GM12878 (cell line): ENCODE results near the gene ADGRD2. TPM values are rescaled to one million over a fixed set of nuclear protein-coding genes. Genes with fewer than 3 reads are reported as not detected.
A peak's percentile ranks its signal among the peaks of the same experiment; 100 is the strongest.

ENCODE experiments used
- ATAC-seq: fragments of 200-7000 bp; cut with Tn5 transposase; 3 replicates; pipeline ENCODE4 v1.9.1; 2020; ENCODE audit warnings: mild to moderate bottlenecking, moderate library complexity
- BruUV-seq: library from RNA; stranded (reverse); fragments of 400-500 nt; replicated peaks from 2 replicates; lab custom pipeline; 2021; lab: Mats Ljungman, UMichigan
- CTCF ChIA-PET: fragments of 300-600 bp; sonication (Branson Sonifier 250); formaldehyde crosslinking; extraction: SDS; loops from one replicate; lab custom pipeline; 2021; ENCODE audit warnings: inconsistent platforms; lab: Yijun Ruan, JAX
- POLR2A ChIA-PET: fragments of 350-600 bp; formaldehyde crosslinking; extraction: SDS; loops from one replicate; lab custom pipeline; 2021; ENCODE audit warnings: inconsistent platforms; lab: Charles Lee
- RAD21 ChIA-PET: fragments of 300-600 bp; sonication (Branson Sonifier 250); formaldehyde crosslinking; loops from one replicate; lab custom pipeline; 2023; ENCODE audit warnings: antibody characterized with exemption; ENCODE audit not compliant: unreplicated experiment; lab: Charles Lee
- SMC1A ChIA-PET: fragments of 300-600 bp; sonication (Branson Sonifier 250); formaldehyde crosslinking; loops from one replicate; lab custom pipeline; 2023; ENCODE audit not compliant: unreplicated experiment, uncharacterized antibody; lab: Charles Lee
- DNase-seq: peaks from one replicate; pipeline ENCODE4 v3.0.0-alpha.2; 2011; ENCODE audit warnings: low read depth, low spot score
- FAIRE-seq: peaks from 3 replicates; lab custom pipeline; 2011; peaks lifted over from hg19 to GRCh38; lab: Jason Lieb, UNC
- H2AFZ ChIP-seq: 2 replicates; pipeline ENCODE4 v1.6.0; 2011; ENCODE audit warnings: low read depth, low read length, control low read depth; ENCODE audit not compliant: control insufficient read depth
- H3K27ac ChIP-seq: 2 replicates; pipeline ENCODE4 v1.5.1; 2011; ENCODE audit warnings: control low read depth; ENCODE audit not compliant: control insufficient read depth, insufficient read depth
- H3K27me3 ChIP-seq, 2 experiments: replicated peaks in 1 of 2; 2 replicates each; pipeline versions ENCODE4 v1.6.0 to v1.6.1; 2011; ENCODE audit warnings: low read length in 1 of 2; ENCODE audit not compliant: control insufficient read depth in 2 of 2, insufficient read depth in 2 of 2
- H3K36me3 ChIP-seq, 2 experiments: 2 replicates each; pipeline ENCODE4 v1.5.1; 2011; ENCODE audit warnings: low read length in 1 of 2; ENCODE audit not compliant: control insufficient read depth in 2 of 2, insufficient read depth in 2 of 2
- H3K4me1 ChIP-seq: 2 replicates; pipeline ENCODE4 v1.6.1; 2011; ENCODE audit warnings: mild to moderate bottlenecking, low read length, moderate library complexity, mixed read lengths; ENCODE audit not compliant: control insufficient read depth, insufficient read depth
- H3K4me2 ChIP-seq: 2 replicates; pipeline ENCODE4 v1.6.0; 2011; ENCODE audit warnings: control low read depth; ENCODE audit not compliant: control insufficient read depth, insufficient read depth
- H3K4me3 ChIP-seq: fragments of 200-600 bp; sonication (generic); 2 replicates; pipeline ENCODE4 v1.5.1; 2016
- H3K79me2 ChIP-seq: 2 replicates; pipeline ENCODE4 v1.6.0; 2011; ENCODE audit warnings: low read length; ENCODE audit not compliant: control insufficient read depth, insufficient read depth
- H3K9ac ChIP-seq: 2 replicates; pipeline ENCODE4 v1.8.0; 2011; ENCODE audit warnings: low read length, control low read depth, mixed read lengths; ENCODE audit not compliant: control insufficient read depth, insufficient read depth
- H3K9me3 ChIP-seq: replicated peaks from 3 replicates; pipeline ENCODE4 v1.5.1; 2011; ENCODE audit warnings: mild to moderate bottlenecking, low read length; ENCODE audit not compliant: control insufficient read depth, insufficient read depth
- H4K20me1 ChIP-seq: 2 replicates; pipeline ENCODE4 v1.6.0; 2011; ENCODE audit not compliant: control insufficient read depth, insufficient read depth
- BACH1 ChIP-seq: fragments of 450-650 bp; IDR thresholded peaks from 2 replicates; pipeline ENCODE4 v1.6.1; 2017; ENCODE audit warnings: mild to moderate bottlenecking, borderline replicate concordance
- BRCA1 ChIP-seq: IDR thresholded peaks from 2 replicates; pipeline ENCODE4 v1.6.1; 2011; ENCODE audit warnings: low read depth, low read length, improper control_type of control experiment
- CBFB ChIP-seq: IDR thresholded peaks from 2 replicates; pipeline ENCODE4 v1.6.1; 2016; ENCODE audit warnings: antibody characterized with exemption, low read depth
- CTCF ChIP-seq, 3 experiments: IDR thresholded peaks in 2 of 3; conservative IDR thresholded peaks in 1 of 3; 2 replicates each; pipeline ENCODE4 v1.5.1; 2011; ENCODE audit warnings: low read depth in 3 of 3, low read length in 3 of 3, mild to moderate bottlenecking in 3 of 3, control low read depth in 2 of 3, moderate library complexity in 2 of 3, inconsistent platforms in 1 of 3, mixed read lengths in 1 of 3; ENCODE audit not compliant: control insufficient read depth in 2 of 3, insufficient read depth in 1 of 3; ENCODE audit errors: extremely low read depth in 1 of 3
- FOS ChIP-seq: IDR thresholded peaks from 3 replicates; pipeline ENCODE4 v1.6.1; 2011; ENCODE audit warnings: borderline replicate concordance; ENCODE audit not compliant: insufficient read length; ENCODE audit errors: extremely low read depth
- JUND ChIP-seq: IDR thresholded peaks from 2 replicates; pipeline ENCODE4 v1.6.1; 2012; ENCODE audit warnings: low read depth, mild to moderate bottlenecking, low read length, improper control_type of control experiment, moderate library complexity
- NFYB ChIP-seq: IDR thresholded peaks from 2 replicates; pipeline ENCODE4 v1.6.1; 2011; ENCODE audit warnings: low read depth, mild to moderate bottlenecking, low read length, improper control_type of control experiment, moderate library complexity; ENCODE audit not compliant: insufficient read depth
- PML ChIP-seq: IDR thresholded peaks from 2 replicates; pipeline ENCODE4 v1.6.1; 2012; ENCODE audit warnings: low read length, inconsistent platforms
- PRDM15 ChIP-seq: fragments of 450-650 bp; formaldehyde crosslinking; IDR thresholded peaks from 2 replicates; pipeline ENCODE4 v1.4.0; 2020; ENCODE audit warnings: mild to moderate bottlenecking, moderate library complexity
- SMAD5 ChIP-seq: IDR thresholded peaks from 2 replicates; pipeline ENCODE4 v1.6.1; 2016; ENCODE audit warnings: antibody characterized with exemption, low read depth
- SMC3 ChIP-seq: IDR thresholded peaks from 2 replicates; pipeline ENCODE4 v1.6.1; 2011; ENCODE audit warnings: low read length, improper control_type of control experiment, borderline replicate concordance
- SPI1 ChIP-seq: IDR thresholded peaks from 2 replicates; pipeline ENCODE4 v1.6.1; 2011; ENCODE audit warnings: low read depth, mild to moderate bottlenecking, low read length, moderate library complexity, borderline replicate concordance; ENCODE audit not compliant: insufficient read depth
- STAT1 ChIP-seq: fragments of 450-650 bp; conservative IDR thresholded peaks from 2 replicates; pipeline ENCODE4 v1.6.1; 2014; ENCODE audit warnings: antibody characterized with exemption, mild to moderate bottlenecking
- TBL1XR1 ChIP-seq: IDR thresholded peaks from 2 replicates; pipeline ENCODE4 v1.6.1; 2012; ENCODE audit warnings: low read depth, low read length, improper control_type of control experiment
- TCF7 ChIP-seq: IDR thresholded peaks from 2 replicates; pipeline ENCODE4 v1.6.1; 2014; ENCODE audit warnings: antibody characterized with exemption, borderline replicate concordance
- ZBED1 ChIP-seq: IDR thresholded peaks from 2 replicates; pipeline ENCODE4 v1.6.1; 2016; ENCODE audit warnings: borderline replicate concordance
- WGBS: methylation state at CpG from one replicate; pipeline ENCODE4 v1.1.6; 2016; ENCODE audit warnings: low lambda C conversion rate; ENCODE audit not compliant: insufficient replicate concordance, insufficient coverage; ENCODE audit errors: missing lambda C conversion rate; 5-methylcytosine and 5-hydroxymethylcytosine counted together
- in situ Hi-C: fragments of 300-500 bp; cut with MboI; formaldehyde crosslinking; loops from 9 replicates; pipeline ENCODE4 v1.14.3; 2018; ENCODE audit warnings: mixed read lengths
- intact Hi-C: fragments of 100-400 bp; cut with micrococcal nuclease; formaldehyde crosslinking; loops from one replicate; pipeline ENCODE4 v1.14.2; 2022; ENCODE audit not compliant: unreplicated experiment
- polyA plus RNA-seq, 11 experiments: library from polyadenylated mRNA; depleted of rRNA in 4 of 11; unstranded in 6 of 11; stranded (reverse) in 5 of 11; fragments of >200 nt; fragmentation: Nextera tagmentation in 4 of 11; fragmentation: Illumina TruSeq in 1 of 11; extraction: Ambion mirVana in 4 of 11; extraction: Trizol in 1 of 11; gene quantifications; 1 replicate in 1 of 11; 2 replicates in 10 of 11; pipeline versions ENCODE4 v1.2.1 to v1.2.3, GENCODE V29; 2011 to 2016; ENCODE audit warnings: inconsistent platforms in 2 of 11, missing spikeins in 2 of 11, low read depth in 1 of 11
- total RNA-seq, 4 experiments: library from RNA; depleted of rRNA in 3 of 4; stranded (reverse); fragments of >200 nt in 3 of 4; fragmentation: Illumina TruSeq in 1 of 4; extraction: Trizol in 1 of 4; gene quantifications; 2 replicates each; pipeline versions ENCODE4 v1.2.1 to v1.2.3, GENCODE V29; 2013 to 2021

The ADGRD2 gene
- total and polyA plus RNA-seq, 10 of the 15 experiments (the other 5 are each of a cell fraction or from before 2014, with no cell fraction given): not detected

GRCh38 chr9:124479947-124480620 is 29.8 kb downstream of the ADGRD2 start (continued):
- TF ChIP-seq CBFB (no peak), PML (no peak), JUND (no peak), NFYB (no peak)

- Histone ChIP-seq H4K20me1 (no peaks in the 10 kb centered on the region), H3K27ac (no peak overlapping the region), H3K4me1 (no peaks in the 10 kb centered on the region), H2AFZ (peak overlapping the region; percentile 46; the same call in 1 of the 2 replicates), H3K9ac (no peak overlapping the region), H3K4me2 (no peak overlapping the region), H3K27me3 (peaks cover 2 to 5% of the 10 kb centered on the region in 2 experiments; a peak in 3 of 4 replicates), H3K79me2 (no peaks in the 10 kb centered on the region), H3K9me3 (no peaks in the 10 kb centered on the region), H3K36me3 (no peaks in the 10 kb centered on the region), H3K4me3 (no peak overlapping the region)
- ChIA-PET SMC1A (interaction anchor here (1.4 kb wide), 1 partner anchor 231 kb away, joined by 4 read pairs; no protein-coding TSS in a partner anchor), CTCF (interaction anchor here (0.6 kb wide), 1 partner anchor 941 kb away, joined by 4 read pairs; no protein-coding TSS in a partner anchor), POLR2A (no interaction called here), RAD21 (no interaction called here)
- intact Hi-C loops: loop anchor here (5.0 kb wide), 1 partner anchor 63 kb away; the partner anchor contains the start of gene PSMB7
- no TSS peak for BruUV-seq
- WGBS: 12% methylated on average over 7 of the region's 7 CpGs
- FAIRE-seq (peak; percentile 18), ATAC-seq (peak; percentile 93), DNase-seq (no peak)
- in situ Hi-C loops: no loop called here
- TF ChIP-seq PRDM15 (CRISPR knock-in tag): no peak
- TF ChIP-seq ZBED1: no peak
- TF ChIP-seq SPI1: no peak
- TF ChIP-seq SMC3: 0 out of 2 replicates have a peak, but pooled peaks have one; percentile 24
- TF ChIP-seq FOS: no peak
- TF ChIP-seq TCF7: no peak
- no peak for TF ChIP-seq SMAD5
- TF ChIP-seq STAT1: no peak
- TF ChIP-seq BACH1: no peak
- peak; percentile 43 to 61 (median 61) for TF ChIP-seq CTCF (IDR thresholded peaks at IDR 0.05 in 2 of 3, conservative IDR thresholded peaks at IDR 0.05 in 1 of 3; ENCODE audit: control insufficient read depth in 2 of 3, extremely low read depth in 1 of 3, insufficient read depth in 1 of 3, low read depth in 3 of 3, low read length in 3 of 3)
- TF ChIP-seq TBL1XR1: no peak
- no peak for TF ChIP-seq BRCA1
These were observed 30.4 kb downstream of the ADGRD2 start for GRCh38 chr9:124480621-124480981.
